ENCODE results near the gene ZXDC.

Gene ZXDC

DNA sequence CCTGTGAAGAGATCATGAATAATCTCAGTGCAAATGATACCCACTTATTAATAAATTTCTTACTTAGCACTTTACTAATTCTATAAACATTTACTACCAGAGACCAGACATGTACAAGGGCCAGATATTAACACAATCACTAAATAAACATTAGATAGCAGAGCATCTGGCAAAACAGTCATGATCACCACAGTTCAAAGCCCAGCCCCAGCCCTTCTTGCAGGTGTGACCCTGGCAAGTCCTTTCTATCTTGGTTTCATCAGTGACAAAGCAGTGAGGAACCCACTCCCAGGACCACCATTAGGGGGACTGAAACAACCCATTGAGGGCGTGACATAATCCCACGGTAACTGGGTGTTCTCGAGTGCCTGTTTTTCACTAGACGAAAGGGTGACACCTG is 11.6 kb downstream of the ZXDC start:
- 91 to 94% methylated on average over 4 of the region's 4 CpGs for WGBS, 2 experiments
- Histone ChIP-seq H3K4me1 (ENCODE audit: control insufficient read depth, insufficient read depth, low read length) (no peaks in the 10 kb centered on the region), H3K27me3 (ENCODE audit: control insufficient read depth, insufficient read depth, low read length, poor library complexity, severe bottlenecking) (no peaks in the 10 kb centered on the region), H3K27ac (ENCODE audit: insufficient read depth, low read depth, low read length, poor library complexity, severe bottlenecking) (no peak overlapping the region), H3K4me3 (ENCODE audit: insufficient read depth, low read depth, low read length) (no peak overlapping the region), H3K36me3 (ENCODE audit: control insufficient read depth, insufficient read depth, low read length) (peaks cover 59% of the 10 kb centered on the region), H3K9me3 (ENCODE audit: control insufficient read depth, low read length) (no peaks in the 10 kb centered on the region)

DNA sequence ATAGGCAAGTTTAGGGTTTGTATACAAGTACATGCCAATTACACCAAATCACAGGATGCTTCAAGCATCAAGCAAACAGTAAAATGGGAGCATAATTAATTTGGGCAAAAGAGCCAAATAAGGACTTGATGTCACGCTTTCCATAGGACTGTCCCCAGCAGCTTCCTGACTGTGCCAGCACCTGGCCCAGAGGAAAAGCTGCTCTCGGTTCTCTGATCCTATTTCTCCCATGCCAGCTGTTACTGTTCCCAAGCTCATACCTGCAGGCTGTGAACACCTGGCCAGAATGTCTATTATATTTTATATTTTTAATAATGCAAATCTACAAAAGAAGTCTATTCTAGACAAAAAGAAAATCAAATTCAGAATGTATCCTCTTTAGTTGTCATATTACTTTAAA is 12.2 kb downstream of the ZXDC start:
- Histone ChIP-seq H3K36me3 (ENCODE audit: control insufficient read depth, insufficient read depth, low read length) (peaks cover 61% of the 10 kb centered on the region), H3K27ac (ENCODE audit: insufficient read depth, low read depth, low read length, poor library complexity, severe bottlenecking) (no peak overlapping the region), H3K9me3 (ENCODE audit: control insufficient read depth, low read length) (no peaks in the 10 kb centered on the region), H3K27me3 (ENCODE audit: control insufficient read depth, insufficient read depth, low read length, poor library complexity, severe bottlenecking) (no peaks in the 10 kb centered on the region), H3K4me3 (ENCODE audit: insufficient read depth, low read depth, low read length) (no peak overlapping the region), H3K4me1 (ENCODE audit: control insufficient read depth, insufficient read depth, low read length) (no peaks in the 10 kb centered on the region)
- 95 to 97% methylated on average over 2 of the region's 2 CpGs for WGBS, 2 experiments

DNA sequence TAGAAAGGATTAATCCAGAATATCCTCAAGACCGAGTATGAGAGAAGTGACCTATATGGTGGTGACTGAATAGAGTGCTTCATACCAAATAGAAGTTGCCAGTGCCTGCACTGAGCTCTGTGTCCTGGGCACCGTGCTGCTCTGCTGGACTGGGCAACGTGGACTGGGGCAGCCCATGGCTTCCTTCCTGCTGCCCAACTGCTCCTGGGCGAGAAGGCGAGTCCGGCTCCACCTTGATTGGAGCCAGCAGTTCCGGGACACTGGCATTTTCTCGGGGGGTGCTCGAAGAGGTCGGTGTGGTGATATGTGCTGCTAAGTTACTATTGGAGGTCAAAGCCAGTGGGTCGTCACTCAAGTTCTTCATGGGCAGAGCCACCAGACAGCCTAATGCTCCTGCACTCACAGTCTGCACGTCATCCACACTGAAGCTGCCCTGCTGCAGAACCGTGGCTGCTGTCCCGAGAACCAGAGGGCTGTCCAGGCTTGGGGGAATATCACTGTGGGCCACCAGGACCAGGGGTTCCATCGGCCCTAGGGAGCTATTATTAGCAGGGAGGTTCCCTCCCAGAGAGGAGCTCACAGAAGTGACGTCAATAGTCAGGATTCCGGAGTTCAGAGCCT is 14.1 kb downstream of the ZXDC start:
- no peaks in the 10 kb centered on the region for H3K4me1 ChIP-seq (ENCODE audit: control insufficient read depth, insufficient read depth, low read length)
- H3K36me3 ChIP-seq (ENCODE audit: control insufficient read depth, insufficient read depth, low read length): peaks cover 66% of the 10 kb centered on the region
- no peak overlapping the region for H3K27ac ChIP-seq (ENCODE audit: insufficient read depth, low read depth, low read length, poor library complexity, severe bottlenecking)
- no peaks in the 10 kb centered on the region for H3K9me3 ChIP-seq (ENCODE audit: control insufficient read depth, low read length)
- no peaks in the 10 kb centered on the region for H3K27me3 ChIP-seq (ENCODE audit: control insufficient read depth, insufficient read depth, low read length, poor library complexity, severe bottlenecking)
- WGBS, 2 experiments: 95% methylated on average over 17 of the region's 17 CpGs
- no peak overlapping the region for H3K4me3 ChIP-seq (ENCODE audit: insufficient read depth, low read depth, low read length)

DNA sequence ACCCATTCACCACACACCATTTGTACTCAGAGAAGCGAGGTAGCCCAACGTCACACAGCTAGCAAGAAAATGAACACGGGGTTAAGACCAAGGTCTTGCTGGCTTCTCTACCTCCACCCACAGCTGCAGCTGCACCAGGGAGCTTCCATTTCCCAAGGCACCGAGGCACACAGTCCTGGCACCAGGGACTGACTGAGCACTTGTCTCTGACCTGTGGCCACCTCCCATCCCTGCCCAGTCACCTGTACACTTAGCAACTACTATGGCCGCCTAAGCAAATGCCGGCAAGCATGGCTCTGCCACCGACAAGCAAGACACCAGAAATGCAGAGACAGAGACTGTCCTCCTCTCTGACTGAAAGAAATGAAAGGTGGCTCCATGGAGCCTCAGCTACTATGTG is 15.3 kb downstream of the ZXDC start:
- WGBS, 2 experiments: 86 to 90% methylated on average over 7 of the region's 7 CpGs
- no peaks in the 10 kb centered on the region for H3K27me3 ChIP-seq (ENCODE audit: control insufficient read depth, insufficient read depth, low read length, poor library complexity, severe bottlenecking)
- peaks cover 65% of the 10 kb centered on the region for H3K36me3 ChIP-seq (ENCODE audit: control insufficient read depth, insufficient read depth, low read length)
- no peaks in the 10 kb centered on the region for H3K4me1 ChIP-seq (ENCODE audit: control insufficient read depth, insufficient read depth, low read length)
- H3K9me3 ChIP-seq (ENCODE audit: control insufficient read depth, low read length): no peaks in the 10 kb centered on the region
- H3K27ac ChIP-seq (ENCODE audit: insufficient read depth, low read depth, low read length, poor library complexity, severe bottlenecking): no peak overlapping the region
- no peak overlapping the region for H3K4me3 ChIP-seq (ENCODE audit: insufficient read depth, low read depth, low read length)

DNA sequence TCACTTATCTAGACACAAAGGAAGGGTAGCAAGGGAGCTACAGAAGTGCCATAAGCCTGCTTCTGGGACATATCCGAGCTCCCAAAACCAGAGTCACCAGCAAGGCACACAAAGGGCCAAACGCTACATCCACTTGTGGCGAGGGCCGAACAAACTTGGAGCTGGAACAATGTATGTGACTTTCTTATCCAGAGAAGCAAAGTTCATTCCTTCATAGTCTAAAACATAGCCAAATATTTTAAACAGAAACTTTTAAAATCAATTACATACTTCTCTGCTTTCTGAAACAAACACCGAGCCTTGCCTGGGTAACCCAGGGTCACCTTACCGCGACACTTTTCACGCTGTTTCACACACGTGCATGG is 15.9 kb downstream of the ZXDC start:
- H3K27me3 ChIP-seq (ENCODE audit: control insufficient read depth, insufficient read depth, low read length, poor library complexity, severe bottlenecking): no peaks in the 10 kb centered on the region
- H3K36me3 ChIP-seq (ENCODE audit: control insufficient read depth, insufficient read depth, low read length): peaks cover 59% of the 10 kb centered on the region
- H3K27ac ChIP-seq (ENCODE audit: insufficient read depth, low read depth, low read length, poor library complexity, severe bottlenecking): no peak overlapping the region
- H3K4me1 ChIP-seq (ENCODE audit: control insufficient read depth, insufficient read depth, low read length): no peaks in the 10 kb centered on the region
- H3K4me3 ChIP-seq (ENCODE audit: insufficient read depth, low read depth, low read length): no peak overlapping the region
- H3K9me3 ChIP-seq (ENCODE audit: control insufficient read depth, low read length): no peaks in the 10 kb centered on the region
- WGBS, 2 experiments: 97% methylated on average over 9 of the region's 9 CpGs

DNA sequence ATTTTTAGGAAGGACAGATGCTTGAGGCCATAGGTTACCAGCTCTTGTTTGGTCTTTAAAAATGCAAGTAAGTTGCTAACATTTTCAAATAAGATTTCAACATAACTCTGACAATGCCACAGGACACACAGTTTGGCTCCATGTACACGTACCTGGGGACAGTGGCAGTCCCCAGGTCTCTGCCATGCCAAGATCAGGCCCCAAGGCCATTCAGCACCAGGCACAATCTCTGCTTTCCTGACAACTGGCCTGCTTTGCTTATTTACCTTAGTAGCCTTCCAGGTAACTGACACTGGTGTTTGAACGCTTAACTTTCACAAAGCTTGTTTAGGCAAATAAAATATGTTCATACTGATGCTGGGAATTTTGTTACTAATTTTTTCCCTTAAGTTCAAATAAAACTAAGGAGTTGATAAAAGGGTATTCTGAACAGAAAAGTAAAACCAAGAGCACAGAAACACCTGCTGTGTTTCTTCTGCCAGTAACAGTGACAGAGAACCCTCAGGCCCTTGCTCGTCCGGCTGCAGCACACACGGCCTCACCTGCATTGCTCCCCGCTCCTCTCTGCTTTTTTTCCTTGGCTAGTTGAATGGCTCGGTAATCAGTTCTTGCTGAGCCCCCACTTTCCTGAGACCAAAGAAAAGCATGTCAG is 16.5 kb downstream of the ZXDC start:
- H3K27me3 ChIP-seq (ENCODE audit: control insufficient read depth, insufficient read depth, low read length, poor library complexity, severe bottlenecking): no peaks in the 10 kb centered on the region
- WGBS, 2 experiments: 95% methylated on average over 7 of the region's 7 CpGs
- no peak overlapping the region for H3K4me3 ChIP-seq (ENCODE audit: insufficient read depth, low read depth, low read length)
- peaks cover 54% of the 10 kb centered on the region for H3K36me3 ChIP-seq (ENCODE audit: control insufficient read depth, insufficient read depth, low read length)
- H3K9me3 ChIP-seq (ENCODE audit: control insufficient read depth, low read length): no peaks in the 10 kb centered on the region
- no peaks in the 10 kb centered on the region for H3K4me1 ChIP-seq (ENCODE audit: control insufficient read depth, insufficient read depth, low read length)
- no peak overlapping the region for H3K27ac ChIP-seq (ENCODE audit: insufficient read depth, low read depth, low read length, poor library complexity, severe bottlenecking)

DNA sequence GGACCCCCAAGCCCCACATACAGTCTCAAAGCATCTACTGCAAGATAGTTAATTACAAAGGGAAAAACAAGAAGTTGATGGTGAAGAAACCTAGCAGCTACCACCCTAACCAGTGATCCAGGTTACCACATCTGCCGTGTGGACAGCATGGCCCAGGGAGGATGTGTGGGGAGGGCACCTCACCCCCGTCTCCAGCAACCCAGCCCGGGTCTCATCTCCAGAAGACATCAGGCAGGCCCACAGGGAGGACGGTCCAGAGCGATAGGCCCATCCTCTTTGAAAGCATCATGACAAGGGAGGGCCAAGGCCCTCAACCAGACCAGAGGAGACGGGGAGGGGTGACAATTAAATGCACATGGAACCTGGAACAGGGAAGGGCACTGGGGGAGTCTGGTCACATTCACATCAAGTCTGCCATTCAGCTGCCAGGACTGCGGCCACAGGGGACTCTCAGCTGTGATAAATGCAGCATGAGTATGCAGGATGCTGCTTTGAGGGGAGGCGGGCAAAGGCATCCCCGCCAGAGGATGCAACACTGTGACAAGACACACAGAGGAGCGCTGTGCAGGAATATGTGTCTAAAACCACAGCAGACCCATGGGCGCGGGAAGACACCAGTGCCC is 18.8 kb downstream of the ZXDC start:
- H3K27me3 ChIP-seq (ENCODE audit: control insufficient read depth, insufficient read depth, low read length, poor library complexity, severe bottlenecking): no peaks in the 10 kb centered on the region
- H3K36me3 ChIP-seq (ENCODE audit: control insufficient read depth, insufficient read depth, low read length): peaks cover 38% of the 10 kb centered on the region
- H3K4me1 ChIP-seq (ENCODE audit: control insufficient read depth, insufficient read depth, low read length): no peaks in the 10 kb centered on the region
- H3K4me3 ChIP-seq (ENCODE audit: insufficient read depth, low read depth, low read length): no peak overlapping the region
- no peaks in the 10 kb centered on the region for H3K9me3 ChIP-seq (ENCODE audit: control insufficient read depth, low read length)
- WGBS, 2 experiments: 93 to 94% methylated on average over 12 of the region's 12 CpGs
- no peak overlapping the region for H3K27ac ChIP-seq (ENCODE audit: insufficient read depth, low read depth, low read length, poor library complexity, severe bottlenecking)

DNA sequence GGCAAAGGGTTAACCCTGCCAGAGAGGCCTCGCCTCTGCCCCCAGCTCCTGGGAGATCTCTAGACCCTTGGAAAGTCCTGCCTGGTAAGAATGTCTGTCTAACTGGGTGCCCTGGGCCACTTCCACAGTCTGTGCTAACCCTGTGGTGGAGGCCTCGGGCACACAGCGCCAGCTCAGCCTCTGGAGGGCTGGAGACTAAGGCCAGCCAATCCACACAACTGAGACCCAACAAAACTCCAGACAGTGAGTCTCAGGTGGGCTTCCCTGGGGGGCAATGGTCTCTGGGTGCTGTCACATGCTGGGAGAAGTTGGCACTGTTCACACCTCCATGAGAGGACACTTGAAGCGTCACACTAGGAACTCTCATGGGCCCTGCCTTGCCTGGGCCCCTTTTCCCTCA is 19.5 kb downstream of the ZXDC start:
- H3K36me3 ChIP-seq (ENCODE audit: control insufficient read depth, insufficient read depth, low read length): peaks cover 32% of the 10 kb centered on the region
- WGBS, 2 experiments: 85 to 89% methylated on average over 4 of the region's 4 CpGs
- H3K27me3 ChIP-seq (ENCODE audit: control insufficient read depth, insufficient read depth, low read length, poor library complexity, severe bottlenecking): no peaks in the 10 kb centered on the region
- no peaks in the 10 kb centered on the region for H3K9me3 ChIP-seq (ENCODE audit: control insufficient read depth, low read length)
- no peaks in the 10 kb centered on the region for H3K4me1 ChIP-seq (ENCODE audit: control insufficient read depth, insufficient read depth, low read length)
- no peak overlapping the region for H3K4me3 ChIP-seq (ENCODE audit: insufficient read depth, low read depth, low read length)
- H3K27ac ChIP-seq (ENCODE audit: insufficient read depth, low read depth, low read length, poor library complexity, severe bottlenecking): no peak overlapping the region

DNA sequence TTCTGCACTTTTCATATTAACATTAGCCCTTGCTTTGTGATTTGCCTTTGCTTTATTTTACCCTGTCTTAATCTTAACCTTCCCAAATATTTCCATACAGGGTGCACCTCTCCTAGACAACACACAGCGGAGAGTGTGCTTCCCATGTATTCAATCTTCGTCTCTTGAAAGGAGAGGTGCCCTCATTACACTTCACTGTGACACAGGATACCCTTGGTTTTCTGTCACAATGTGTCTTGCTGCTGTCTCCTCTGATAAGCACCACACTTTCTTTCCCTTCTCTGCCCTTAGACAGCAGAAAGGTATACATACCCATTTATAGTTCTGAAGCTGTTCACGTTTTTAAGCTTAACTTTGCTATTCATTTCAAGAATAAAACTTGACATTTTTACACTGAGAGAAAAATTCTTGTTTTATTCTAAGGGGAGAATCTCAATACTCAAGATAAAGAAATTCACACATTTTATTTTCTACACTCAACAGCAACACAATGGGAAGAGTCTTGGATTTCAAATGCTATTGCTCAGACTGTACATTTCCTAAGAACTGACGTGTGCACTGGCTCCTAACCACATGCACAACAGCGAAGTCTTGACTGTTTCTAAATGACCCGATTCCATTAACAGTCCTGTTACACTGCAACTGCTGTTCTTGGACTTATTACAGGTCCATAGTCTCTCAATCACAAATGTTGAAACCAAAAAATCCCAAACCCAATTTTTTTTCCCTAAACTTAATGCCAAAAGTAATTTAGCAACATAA is 21.1 kb downstream of the ZXDC start:
- Histone ChIP-seq H3K9me3 (ENCODE audit: control insufficient read depth, low read length) (no peaks in the 10 kb centered on the region), H3K27ac (ENCODE audit: insufficient read depth, low read depth, low read length, poor library complexity, severe bottlenecking) (no peak overlapping the region), H3K36me3 (ENCODE audit: control insufficient read depth, insufficient read depth, low read length) (peaks cover 25% of the 10 kb centered on the region), H3K4me1 (ENCODE audit: control insufficient read depth, insufficient read depth, low read length) (no peaks in the 10 kb centered on the region), H3K27me3 (ENCODE audit: control insufficient read depth, insufficient read depth, low read length, poor library complexity, severe bottlenecking) (no peaks in the 10 kb centered on the region), H3K4me3 (ENCODE audit: insufficient read depth, low read depth, low read length) (no peak overlapping the region)
- WGBS, 2 experiments: 92 to 95% methylated on average over 5 to 6 of the region's 6 CpGs

DNA sequence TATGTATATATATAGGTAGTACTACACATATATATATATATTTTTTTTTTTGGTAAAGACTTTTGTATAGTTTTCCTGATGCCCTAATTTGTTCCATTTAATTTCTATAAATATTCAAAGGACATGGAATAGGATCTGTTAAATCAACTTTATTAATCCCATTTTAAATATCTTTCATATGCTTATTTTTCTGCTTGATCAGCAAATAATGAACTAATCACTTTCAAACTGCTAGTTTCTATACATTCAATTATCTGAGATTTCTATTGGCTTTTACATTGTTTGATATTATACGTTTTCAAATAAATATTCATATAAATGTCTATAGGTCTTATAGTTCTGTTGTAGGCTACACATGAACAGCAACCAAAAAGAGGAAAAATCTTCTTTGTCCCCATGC is 21.7 kb downstream of the ZXDC start:
- WGBS, 2 experiments: no CpG with 5 or more reads among the region's 1 CpG
- peaks cover 19% of the 10 kb centered on the region for H3K36me3 ChIP-seq (ENCODE audit: control insufficient read depth, insufficient read depth, low read length)

More for the DNA sequence above, 21.7 kb downstream of the ZXDC start:
- no peak overlapping the region for H3K4me3 ChIP-seq (ENCODE audit: insufficient read depth, low read depth, low read length)
- H3K4me1 ChIP-seq (ENCODE audit: control insufficient read depth, insufficient read depth, low read length): no peaks in the 10 kb centered on the region
- H3K27ac ChIP-seq (ENCODE audit: insufficient read depth, low read depth, low read length, poor library complexity, severe bottlenecking): no peak overlapping the region
- H3K9me3 ChIP-seq (ENCODE audit: control insufficient read depth, low read length): no peaks in the 10 kb centered on the region
- no peaks in the 10 kb centered on the region for H3K27me3 ChIP-seq (ENCODE audit: control insufficient read depth, insufficient read depth, low read length, poor library complexity, severe bottlenecking)

Measured in ectodermal cell (in vitro differentiated cells).